PFSK-1 (cell line): ENCODE measurements around the gene PRELID3B.

Experiments
- POLR2AphosphoS5 ChIP-seq: IDR thresholded peaks from 2 replicates; pipeline ENCODE4 v1.6.1; 2012; ENCODE audit warnings: low read depth, mild to moderate bottlenecking, control low read depth, low read length, moderate library complexity
- REST ChIP-seq, 2 experiments: IDR thresholded peaks; 2 replicates each; pipeline versions ENCODE4 v1.6.1 to v1.8.0; 2011 to 2012; ENCODE audit warnings: low read depth in 2 of 2, low read length in 2 of 2, control low read depth in 1 of 2, inconsistent platforms in 1 of 2, mild to moderate bottlenecking in 1 of 2, moderate library complexity in 1 of 2; ENCODE audit not compliant: insufficient read depth in 1 of 2

DNA sequence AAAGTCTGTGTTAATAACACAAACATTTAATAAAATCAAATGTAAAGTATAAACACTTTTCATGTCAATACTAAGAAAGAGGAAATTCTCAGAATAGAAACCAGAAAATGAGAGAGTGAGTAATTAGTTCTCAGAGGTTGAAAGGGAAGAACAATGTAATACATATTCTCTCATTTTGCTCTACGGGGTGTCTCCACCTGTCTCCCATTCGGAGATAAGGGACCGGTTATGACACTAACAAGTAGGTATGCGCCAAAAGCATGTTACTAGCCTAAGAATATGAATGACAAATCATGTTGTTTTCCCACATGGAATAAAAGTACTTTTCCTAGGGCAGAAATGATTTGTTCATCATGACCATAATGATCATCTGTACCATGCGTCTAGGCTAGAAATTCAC is 35.6 kb upstream of the PRELID3B start:
- TF ChIP-seq REST (IDR thresholded peaks at IDR 0.05; ENCODE audit: insufficient read depth in 1 of 2, low read depth in 2 of 2, low read length in 2 of 2): no peak
- TF ChIP-seq POLR2AphosphoS5: no peak
